RWPE2 (cell line): ENCODE results near the gene SYT9.

Experiments used
- ATAC-seq: fragments of 200-7000 bp; cut with Tn5 transposase; 3 replicates; pipeline ENCODE4 v1.9.1; 2021; ENCODE audit warnings: low read depth
- DNase-seq: peaks from one replicate; pipeline ENCODE4 v3.0.0-alpha.2; 2020; ENCODE audit warnings: low spot score
- H3K27ac ChIP-seq: fragments of 450-650 bp; 2 replicates; pipeline ENCODE4 v1.5.1; 2017; ENCODE audit warnings: mild to moderate bottlenecking; ENCODE audit not compliant: poor library complexity, severe bottlenecking
- H3K27me3 ChIP-seq: fragments of 250-450 bp; sonication (Bioruptor Pico); 2 replicates; pipeline ENCODE4 v1.5.1; 2021; ENCODE audit warnings: mild to moderate bottlenecking, moderate library complexity; ENCODE audit not compliant: insufficient read depth, poor library complexity, severe bottlenecking
- H3K36me3 ChIP-seq: fragments of 250-450 bp; sonication (Bioruptor Pico); 2 replicates; pipeline ENCODE4 v1.5.1; 2020; ENCODE audit warnings: low read depth, mild to moderate bottlenecking, moderate library complexity
- H3K4me1 ChIP-seq: fragments of 250-450 bp; sonication (Bioruptor Pico); 2 replicates; pipeline ENCODE4 v1.5.1; 2021; ENCODE audit warnings: mild to moderate bottlenecking, moderate library complexity; ENCODE audit not compliant: insufficient read depth, poor library complexity, severe bottlenecking
- H3K4me3 ChIP-seq: fragments of 250-450 bp; sonication (Bioruptor Pico); 2 replicates; pipeline ENCODE4 v1.5.1; 2021; ENCODE audit warnings: mild to moderate bottlenecking, moderate library complexity; ENCODE audit not compliant: severe bottlenecking
- H3K9me3 ChIP-seq: fragments of 250-450 bp; sonication (Bioruptor Pico); 2 replicates; pipeline ENCODE4 v1.5.1; 2021; ENCODE audit warnings: mild to moderate bottlenecking, moderate library complexity; ENCODE audit not compliant: severe bottlenecking
- TF ChIP-seq, protein P1 (sequence below): fragments of 450-650 bp; IDR thresholded peaks from one replicate; pipeline ENCODE4 v1.5.1; 2017; ENCODE audit warnings: mild to moderate bottlenecking, moderate library complexity; ENCODE audit not compliant: poor library complexity, severe bottlenecking

SYT9 gene

DNA sequence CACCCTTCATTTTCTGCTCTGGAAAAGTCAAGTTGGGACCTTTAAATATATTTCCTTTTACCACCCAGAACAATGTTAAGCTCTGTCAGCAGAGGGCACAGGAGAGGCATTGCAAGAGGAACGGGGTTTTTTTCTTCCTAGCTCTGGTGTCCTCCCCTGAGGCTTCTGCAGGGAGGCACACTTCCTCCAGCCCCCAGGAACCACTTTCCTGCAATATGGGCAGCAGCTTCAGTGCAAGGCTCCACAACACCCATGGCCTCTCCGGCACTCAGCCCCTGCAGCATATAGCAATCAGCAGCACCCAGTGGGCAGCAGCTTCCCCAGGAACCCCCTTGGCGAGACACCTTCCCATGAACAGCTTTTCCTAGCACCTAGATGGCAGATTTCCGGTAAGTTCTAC, 101.4 kb downstream of the SYT9 start:
- Histone ChIP-seq H3K4me1 (no peaks in the 10 kb centered on the region), H3K27me3 (no peaks in the 10 kb centered on the region), H3K4me3 (no peak overlapping the region), H3K27ac (no peak overlapping the region), H3K36me3 (no peaks in the 10 kb centered on the region), H3K9me3 (no peaks in the 10 kb centered on the region)
- TF ChIP-seq, protein P1, sequence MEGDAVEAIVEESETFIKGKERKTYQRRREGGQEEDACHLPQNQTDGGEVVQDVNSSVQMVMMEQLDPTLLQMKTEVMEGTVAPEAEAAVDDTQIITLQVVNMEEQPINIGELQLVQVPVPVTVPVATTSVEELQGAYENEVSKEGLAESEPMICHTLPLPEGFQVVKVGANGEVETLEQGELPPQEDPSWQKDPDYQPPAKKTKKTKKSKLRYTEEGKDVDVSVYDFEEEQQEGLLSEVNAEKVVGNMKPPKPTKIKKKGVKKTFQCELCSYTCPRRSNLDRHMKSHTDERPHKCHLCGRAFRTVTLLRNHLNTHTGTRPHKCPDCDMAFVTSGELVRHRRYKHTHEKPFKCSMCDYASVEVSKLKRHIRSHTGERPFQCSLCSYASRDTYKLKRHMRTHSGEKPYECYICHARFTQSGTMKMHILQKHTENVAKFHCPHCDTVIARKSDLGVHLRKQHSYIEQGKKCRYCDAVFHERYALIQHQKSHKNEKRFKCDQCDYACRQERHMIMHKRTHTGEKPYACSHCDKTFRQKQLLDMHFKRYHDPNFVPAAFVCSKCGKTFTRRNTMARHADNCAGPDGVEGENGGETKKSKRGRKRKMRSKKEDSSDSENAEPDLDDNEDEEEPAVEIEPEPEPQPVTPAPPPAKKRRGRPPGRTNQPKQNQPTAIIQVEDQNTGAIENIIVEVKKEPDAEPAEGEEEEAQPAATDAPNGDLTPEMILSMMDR = peak; percentile 50
- DNase-seq = no peak
- ATAC-seq = peak; percentile 55; the same call in 2 of the 3 replicates

DNA sequence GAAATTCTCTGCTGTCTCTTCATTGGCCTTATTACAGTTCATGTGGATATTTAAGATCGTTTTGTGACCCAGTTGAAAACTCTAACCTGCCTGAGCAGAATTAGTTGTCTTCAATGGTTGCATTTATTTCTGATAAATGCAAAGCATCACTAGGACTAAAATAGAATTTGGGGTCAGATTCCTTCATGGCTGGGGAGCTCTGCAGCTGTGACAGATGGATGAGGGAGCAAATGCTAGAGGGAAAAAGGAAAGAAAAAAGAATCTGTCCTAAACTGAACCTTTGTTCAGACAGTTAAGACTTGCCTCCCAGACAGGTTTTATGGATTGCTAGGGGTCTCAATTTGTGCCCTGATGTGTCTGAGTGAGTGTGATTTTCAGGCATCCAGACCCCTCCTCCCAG, 113.0 kb downstream of the SYT9 start:
- no peaks in the 10 kb centered on the region for H3K4me1 ChIP-seq
- H3K9me3 ChIP-seq = no peaks in the 10 kb centered on the region
- H3K4me3 ChIP-seq = no peak overlapping the region
- H3K27me3 ChIP-seq = no peaks in the 10 kb centered on the region
- ATAC-seq = no peak
- H3K36me3 ChIP-seq = no peaks in the 10 kb centered on the region
- TF ChIP-seq, protein P1 = no peak
- no peak overlapping the region for H3K27ac ChIP-seq
- no peak for DNase-seq

DNA sequence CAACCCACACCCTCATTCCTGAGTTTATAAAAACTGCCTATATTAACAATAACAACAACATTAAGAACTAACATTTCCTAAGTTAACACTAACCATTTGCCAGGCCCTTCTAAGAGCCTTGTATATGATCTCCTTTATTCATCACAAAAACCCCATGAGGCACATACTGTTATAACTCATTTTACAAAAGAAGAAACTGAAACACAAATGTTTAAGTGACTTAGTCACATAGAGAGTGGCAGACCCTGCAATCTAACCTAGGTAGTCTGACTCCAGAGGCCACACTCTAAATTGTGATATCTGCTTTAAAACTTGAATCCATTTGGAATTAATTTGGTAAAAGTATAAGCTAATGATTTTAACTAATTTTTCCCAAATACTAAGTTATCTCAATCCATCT, 116.1 kb downstream of the SYT9 start:
- no peak for ATAC-seq
- Histone ChIP-seq H3K4me1 (no peaks in the 10 kb centered on the region), H3K36me3 (no peaks in the 10 kb centered on the region), H3K27me3 (no peaks in the 10 kb centered on the region), H3K9me3 (no peaks in the 10 kb centered on the region), H3K4me3 (no peak overlapping the region), H3K27ac (no peak overlapping the region)
- TF ChIP-seq, protein P1 = no peak
- DNase-seq = no peak

DNA sequence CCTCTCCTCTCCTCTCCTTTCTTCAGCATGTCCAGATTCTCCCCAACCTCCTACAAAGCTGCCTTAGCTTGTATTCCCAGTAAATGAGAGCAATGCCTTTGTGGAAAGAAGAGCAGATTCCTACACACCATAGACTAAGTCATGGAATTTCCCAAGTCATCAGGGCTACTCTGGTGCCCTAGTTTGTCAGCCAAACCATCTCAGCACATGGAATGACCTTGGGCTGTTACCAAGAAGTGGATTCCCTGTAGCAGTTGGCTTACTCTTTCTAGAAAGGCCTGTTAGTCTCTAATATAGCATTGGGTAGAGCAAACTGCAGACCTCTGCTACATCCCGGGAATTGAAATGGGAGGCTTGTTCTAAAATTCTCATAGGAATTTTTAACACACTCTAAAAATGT, 124.7 kb downstream of the SYT9 start:
- no peak overlapping the region for H3K4me3 ChIP-seq
- ATAC-seq (no peak), DNase-seq (no peak)
- TF ChIP-seq, protein P1 = no peak
- no peaks in the 10 kb centered on the region for H3K36me3 ChIP-seq
- no peak overlapping the region for H3K27ac ChIP-seq
- H3K27me3 ChIP-seq = no peaks in the 10 kb centered on the region
- no peaks in the 10 kb centered on the region for H3K9me3 ChIP-seq
- H3K4me1 ChIP-seq = no peaks in the 10 kb centered on the region

DNA sequence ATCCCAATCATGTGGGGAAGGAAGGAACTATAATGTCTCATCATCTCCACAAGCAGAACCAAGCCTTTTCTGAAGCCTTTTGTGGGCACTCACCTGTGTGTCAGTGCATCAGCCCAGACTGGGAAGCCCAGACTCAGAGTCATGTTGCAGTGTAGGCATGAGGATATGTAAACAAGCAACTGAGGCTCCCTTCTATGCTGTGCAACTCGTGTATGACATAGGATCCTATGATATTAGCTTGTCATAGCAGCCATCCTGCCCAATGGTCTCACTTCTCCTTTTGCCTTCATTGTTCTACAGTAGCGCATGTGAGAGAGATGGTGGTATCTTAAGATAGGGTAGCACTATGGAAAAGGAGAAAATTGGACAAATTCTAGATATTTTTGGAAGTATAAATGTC, 130.2 kb downstream of the SYT9 start:
- DNase-seq = no peak
- no peaks in the 10 kb centered on the region for H3K9me3 ChIP-seq
- no peaks in the 10 kb centered on the region for H3K27me3 ChIP-seq
- H3K4me1 ChIP-seq = no peaks in the 10 kb centered on the region
- H3K27ac ChIP-seq = no peak overlapping the region
- TF ChIP-seq, protein P1 = no peak
- no peak for ATAC-seq
- H3K4me3 ChIP-seq = no peak overlapping the region
- no peaks in the 10 kb centered on the region for H3K36me3 ChIP-seq
